Measurements from ENCODE around the gene AUTS2.

DNA sequence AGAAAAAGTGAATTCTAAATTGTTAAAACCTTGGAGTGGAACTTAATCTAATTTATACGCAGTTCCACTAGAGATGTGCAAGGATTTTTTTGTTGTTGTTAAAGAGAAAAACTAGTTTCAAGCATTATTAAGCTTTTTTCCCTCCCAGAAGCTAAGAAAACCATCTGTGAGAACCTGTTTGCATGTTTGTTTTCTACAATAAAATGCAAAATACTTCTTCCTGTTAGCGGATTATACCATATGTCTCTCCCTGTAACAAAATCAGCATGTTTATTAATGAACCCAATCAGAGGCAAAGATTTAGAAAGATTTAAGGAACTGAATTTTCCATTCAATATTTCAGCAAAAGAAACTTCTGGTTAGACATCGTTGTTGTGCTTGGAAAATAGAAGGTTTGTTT is 953.9 kb downstream of the AUTS2 start:
- TF ChIP-seq EZH2 (IDR thresholded peaks at IDR 0.05; ENCODE audit: low read depth, unreplicated experiment) (no peak), POLR2AphosphoS5 (IDR thresholded peaks at IDR 0.05; ENCODE audit: low read depth) (no peak), REST (IDR thresholded peaks at IDR 0.05; ENCODE audit: unreplicated experiment) (no peak), JUNB (IDR thresholded peaks at IDR 0.05; ENCODE audit: unreplicated experiment) (no peak), ETS1 (IDR thresholded peaks at IDR 0.05) (no peak), CREB1 (CRISPR knock-in tag; IDR thresholded peaks at IDR 0.05; ENCODE audit: low read depth) (no peak), EZH2phosphoT487 (IDR thresholded peaks at IDR 0.05; ENCODE audit: unreplicated experiment) (no peak), ZNF114 (CRISPR knock-in tag; IDR thresholded peaks at IDR 0.05) (no peak), ZNF331 (CRISPR knock-in tag; IDR thresholded peaks at IDR 0.05; ENCODE audit: low read depth) (no peak), NANOG (IDR thresholded peaks at IDR 0.05; ENCODE audit: borderline replicate concordance) (no peak)
- TF ChIP-seq, protein P1, sequence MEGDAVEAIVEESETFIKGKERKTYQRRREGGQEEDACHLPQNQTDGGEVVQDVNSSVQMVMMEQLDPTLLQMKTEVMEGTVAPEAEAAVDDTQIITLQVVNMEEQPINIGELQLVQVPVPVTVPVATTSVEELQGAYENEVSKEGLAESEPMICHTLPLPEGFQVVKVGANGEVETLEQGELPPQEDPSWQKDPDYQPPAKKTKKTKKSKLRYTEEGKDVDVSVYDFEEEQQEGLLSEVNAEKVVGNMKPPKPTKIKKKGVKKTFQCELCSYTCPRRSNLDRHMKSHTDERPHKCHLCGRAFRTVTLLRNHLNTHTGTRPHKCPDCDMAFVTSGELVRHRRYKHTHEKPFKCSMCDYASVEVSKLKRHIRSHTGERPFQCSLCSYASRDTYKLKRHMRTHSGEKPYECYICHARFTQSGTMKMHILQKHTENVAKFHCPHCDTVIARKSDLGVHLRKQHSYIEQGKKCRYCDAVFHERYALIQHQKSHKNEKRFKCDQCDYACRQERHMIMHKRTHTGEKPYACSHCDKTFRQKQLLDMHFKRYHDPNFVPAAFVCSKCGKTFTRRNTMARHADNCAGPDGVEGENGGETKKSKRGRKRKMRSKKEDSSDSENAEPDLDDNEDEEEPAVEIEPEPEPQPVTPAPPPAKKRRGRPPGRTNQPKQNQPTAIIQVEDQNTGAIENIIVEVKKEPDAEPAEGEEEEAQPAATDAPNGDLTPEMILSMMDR (conservative IDR thresholded peaks at IDR 0.05; ENCODE audit: low read depth in 2 of 2): no peak

All from GM23338 (cell line).